Gastrocnemius medialis (tissue), 4 donors: Measurements from ENCODE around the gene GIMAP8. TPM values are rescaled to one million over a fixed set of nuclear protein-coding genes. Genes with fewer than 3 reads are reported as not detected.

Experiments used
- ATAC-seq, 2 donors: fragments of 150-250 bp; one replicate each; pipeline ENCODE4 v1.9.1; 2016
- DNase-seq, 2 donors: peaks; one replicate each; pipeline ENCODE4 v3.0.0-alpha.2; 2019
- H3K27ac ChIP-seq, 4 donors: fragments of 200-600 bp; sonication (generic); 1 replicate in 1 of 4; 2 replicates in 3 of 4; pipeline ENCODE4 v1.5.1; 2016 to 2018; ENCODE audit warnings: mild to moderate bottlenecking in 2 of 4, moderate library complexity in 1 of 4
- H3K27me3 ChIP-seq, 3 donors: fragments of 200-600 bp; sonication (generic) in 2 of 3; 1 replicate in 1 of 3; 2 replicates in 2 of 3; pipeline versions ENCODE4 v1.5.1 to v1.6.0; 2016 to 2019; ENCODE audit warnings: mild to moderate bottlenecking in 1 of 3, moderate library complexity in 1 of 3
- H3K36me3 ChIP-seq, 2 donors: fragments of 200-600 bp; sonication (generic) in 1 of 2; one replicate each; pipeline ENCODE4 v1.5.1; 2017 to 2018
- H3K4me1 ChIP-seq, 2 donors: fragments of 200-600 bp; sonication (generic) in 1 of 2; one replicate each; pipeline ENCODE4 v1.5.1; 2016 to 2017; ENCODE audit warnings: mild to moderate bottlenecking in 2 of 2
- H3K4me3 ChIP-seq, 4 donors: fragments of 200-600 bp; sonication (generic) in 3 of 4; 1 replicate in 1 of 4; 2 replicates in 3 of 4; pipeline ENCODE4 v1.5.1; 2016 to 2019; ENCODE audit warnings: mild to moderate bottlenecking in 2 of 4
- H3K9me3 ChIP-seq, 3 donors: fragments of 200-600 bp; sonication (generic) in 2 of 3; 1 replicate in 1 of 3; 2 replicates in 2 of 3; pipeline ENCODE4 v1.5.1; 2016 to 2019
- POLR2A ChIP-seq, 2 donors: fragments of 450-650 bp; IDR thresholded peaks; one replicate each; pipeline ENCODE4 v1.6.1; 2017; ENCODE audit warnings: antibody characterized with exemption in 2 of 2, mild to moderate bottlenecking in 2 of 2, moderate library complexity in 2 of 2
- in situ Hi-C, 4 donors: fragments of 200-750 bp; cut with MboI; loops; one replicate each; pipeline versions ENCODE4 v1.15.0 to v1.8.0; 2017; ENCODE audit warnings: low sequenced_read_pairs in 4 of 4
- intact Hi-C: fragments of 100-400 bp; cut with DNase I; formaldehyde crosslinking; loops from one replicate; pipeline ENCODE4 v1.15.1; 2023; ENCODE audit warnings: low total_unique reads
- total RNA-seq, 4 donors: library from RNA; depleted of rRNA; stranded (reverse); fragments of >200 nt; gene quantifications; one replicate each; pipeline versions ENCODE4 v1.1.0 to v1.2.3, GENCODE V29; 2016
- TF ChIP-seq, protein P1 (sequence below), 5 experiments: fragments of 450-650 bp in 3 of 5; fragments of 200-600 bp in 2 of 5; sonication (generic) in 2 of 5; IDR thresholded peaks in 4 of 5; conservative IDR thresholded peaks in 1 of 5; 1 replicate in 4 of 5; 2 replicates in 1 of 5; pipeline ENCODE4 v1.5.1; 2016 to 2019; ENCODE audit warnings: antibody characterized with exemption in 5 of 5, mild to moderate bottlenecking in 3 of 5, moderate library complexity in 3 of 5

GIMAP8 gene
- total RNA-seq, 4 donors from 2014 or later = 5.4 to 10.4 (median 7.1) TPM

DNA sequence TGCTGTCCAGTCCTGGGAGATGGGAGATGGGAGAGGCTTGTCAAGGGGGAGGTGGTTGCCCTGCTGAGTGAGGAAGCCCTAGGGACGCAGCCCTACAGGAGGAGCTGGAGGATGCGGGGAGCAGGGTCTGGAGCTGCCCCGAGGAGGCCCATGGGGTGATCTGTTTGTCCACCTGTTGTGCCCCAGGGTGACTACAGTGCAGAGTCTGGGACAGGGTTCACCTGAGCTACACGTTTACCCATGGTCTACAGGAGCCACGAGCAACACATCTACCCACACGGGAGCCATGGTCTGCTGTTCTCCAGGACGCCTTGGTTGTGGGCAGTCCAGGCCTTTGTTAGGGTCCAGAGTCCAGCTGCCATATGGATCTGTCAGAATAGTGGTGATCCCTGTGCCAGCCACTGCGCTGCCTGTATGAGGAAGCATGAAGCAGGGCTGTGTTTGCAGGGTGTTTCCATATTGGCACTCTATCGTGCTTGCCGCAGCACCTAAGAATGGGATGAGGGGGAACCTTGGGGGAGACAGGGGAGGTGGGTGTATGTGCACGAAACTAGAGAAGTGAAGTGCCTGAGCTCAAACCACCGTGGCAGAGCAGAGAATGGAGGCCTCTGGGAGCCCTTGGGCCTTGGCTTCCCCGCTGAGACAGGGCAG is 47.6 kb upstream of the GIMAP8 start:
- H3K4me1 ChIP-seq = peaks cover 5 to 12% of the 10 kb centered on the region in 2 donors
- H3K4me3 ChIP-seq = no peak overlapping the region
- intact Hi-C loops = loop anchor here (10.0 kb wide), 1 partner anchor 622 kb away; the partner anchor contains the start of genes ABCB8 and ATG9B
- H3K27me3 ChIP-seq = no peaks in the 10 kb centered on the region
- TF ChIP-seq POLR2A (IDR thresholded peaks at IDR 0.05) = no peak
- TF ChIP-seq, protein P1, sequence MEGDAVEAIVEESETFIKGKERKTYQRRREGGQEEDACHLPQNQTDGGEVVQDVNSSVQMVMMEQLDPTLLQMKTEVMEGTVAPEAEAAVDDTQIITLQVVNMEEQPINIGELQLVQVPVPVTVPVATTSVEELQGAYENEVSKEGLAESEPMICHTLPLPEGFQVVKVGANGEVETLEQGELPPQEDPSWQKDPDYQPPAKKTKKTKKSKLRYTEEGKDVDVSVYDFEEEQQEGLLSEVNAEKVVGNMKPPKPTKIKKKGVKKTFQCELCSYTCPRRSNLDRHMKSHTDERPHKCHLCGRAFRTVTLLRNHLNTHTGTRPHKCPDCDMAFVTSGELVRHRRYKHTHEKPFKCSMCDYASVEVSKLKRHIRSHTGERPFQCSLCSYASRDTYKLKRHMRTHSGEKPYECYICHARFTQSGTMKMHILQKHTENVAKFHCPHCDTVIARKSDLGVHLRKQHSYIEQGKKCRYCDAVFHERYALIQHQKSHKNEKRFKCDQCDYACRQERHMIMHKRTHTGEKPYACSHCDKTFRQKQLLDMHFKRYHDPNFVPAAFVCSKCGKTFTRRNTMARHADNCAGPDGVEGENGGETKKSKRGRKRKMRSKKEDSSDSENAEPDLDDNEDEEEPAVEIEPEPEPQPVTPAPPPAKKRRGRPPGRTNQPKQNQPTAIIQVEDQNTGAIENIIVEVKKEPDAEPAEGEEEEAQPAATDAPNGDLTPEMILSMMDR (IDR thresholded peaks at IDR 0.05 in 4 of 5, conservative IDR thresholded peaks at IDR 0.05 in 1 of 5) = no peak
- DNase-seq (no peak), ATAC-seq (no peak)
- H3K27ac ChIP-seq = no peak overlapping the region
- in situ Hi-C loops = loop anchor here in 2 of 4 donors (25.0 kb wide), 1 partner anchor 115 kb away; no protein-coding TSS in a partner anchor
- H3K9me3 ChIP-seq = no peaks in the 10 kb centered on the region
- no peaks in the 10 kb centered on the region for H3K36me3 ChIP-seq

DNA sequence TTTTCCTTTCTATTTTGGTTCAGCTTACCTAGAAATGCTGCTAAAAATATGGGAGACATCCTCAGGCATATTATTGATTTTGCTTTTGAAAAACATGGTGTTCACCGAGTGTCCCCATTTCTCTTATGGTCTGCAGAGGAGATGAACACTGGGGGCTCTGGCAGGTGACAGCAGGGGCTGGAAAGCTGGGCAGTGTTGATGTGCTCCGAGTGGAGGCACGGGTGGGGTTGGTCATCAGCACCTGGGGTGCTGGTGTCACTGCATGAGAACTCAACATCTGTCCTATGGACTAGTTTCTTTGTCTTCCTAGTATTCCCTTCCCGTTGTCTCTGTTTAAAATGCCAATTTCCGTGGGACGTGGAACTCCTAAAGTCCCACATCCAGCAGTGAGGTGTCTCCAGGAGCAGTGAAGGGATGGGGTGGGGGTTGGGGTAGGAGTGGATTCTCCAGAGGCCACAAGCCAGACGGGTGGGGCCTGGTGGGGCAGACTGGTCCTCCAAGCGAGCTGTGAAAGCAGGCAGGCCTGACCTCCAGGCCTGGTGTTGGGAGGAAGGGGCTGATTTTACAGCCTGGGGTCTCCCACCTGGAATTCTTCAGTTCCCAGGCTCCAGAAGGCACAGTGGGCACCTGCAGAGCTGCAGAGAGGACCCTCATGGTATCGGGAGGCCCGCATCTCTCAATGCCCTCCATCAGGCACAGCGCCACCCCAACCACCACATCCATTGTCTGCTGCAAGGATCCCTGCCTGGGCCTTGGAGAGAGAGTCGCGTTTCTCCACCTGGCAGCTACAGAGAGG is 46.9 kb upstream of the GIMAP8 start:
- DNase-seq = no peak
- Histone ChIP-seq H3K4me3 (peak overlapping the region in 1 of 4 donors; percentile 83), H3K36me3 (no peaks in the 10 kb centered on the region), H3K9me3 (no peaks in the 10 kb centered on the region), H3K27me3 (no peaks in the 10 kb centered on the region), H3K4me1 (peaks cover 5 to 12% of the 10 kb centered on the region in 2 donors), H3K27ac (peak overlapping the region; percentile 94 to 97 (median 96))
- no peak for ATAC-seq
- intact Hi-C loops = loop anchor here (2.0 to 10.0 kb wide), 2 partner anchors 17 to 621 kb away; partner anchors contain the start of genes ABCB8 and ATG9B
- in situ Hi-C loops = loop anchor here in 2 of 4 donors (25.0 kb wide), 1 partner anchor 116 kb away; no protein-coding TSS in a partner anchor
- TF ChIP-seq, protein P1 (IDR thresholded peaks at IDR 0.05 in 4 of 5, conservative IDR thresholded peaks at IDR 0.05 in 1 of 5) = no peak
- TF ChIP-seq POLR2A (IDR thresholded peaks at IDR 0.05) = no peak

DNA sequence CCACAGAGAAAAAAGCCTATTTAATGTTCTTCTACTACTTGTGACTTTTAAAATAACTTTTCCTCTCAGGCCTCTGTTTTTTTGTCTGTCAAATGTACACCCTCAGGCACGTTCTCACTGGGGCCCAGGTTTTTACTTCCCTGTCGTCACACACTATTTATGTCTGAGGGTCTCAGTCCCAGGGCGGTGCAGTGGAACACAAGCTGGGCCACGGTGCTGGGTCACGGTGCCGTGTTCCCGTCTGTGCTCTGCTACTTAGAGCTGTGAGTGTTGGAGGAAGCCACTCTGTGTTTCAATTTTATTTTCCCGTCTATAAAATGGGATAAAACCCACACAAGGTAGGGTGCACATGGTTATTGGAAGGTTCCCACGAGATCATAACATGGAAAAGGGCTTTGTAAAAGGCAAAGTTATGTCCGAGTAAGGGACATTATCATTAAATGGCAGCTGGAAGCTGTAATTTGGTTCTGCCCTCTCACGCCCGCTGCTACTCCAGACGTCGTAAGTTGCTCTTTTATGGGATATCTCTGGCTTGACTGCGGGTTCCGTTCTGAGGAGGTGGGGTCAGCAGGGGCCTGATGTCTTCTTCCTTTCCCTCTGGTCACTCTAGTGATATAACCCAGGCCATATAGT is 46.1 kb upstream of the GIMAP8 start:
- Histone ChIP-seq H3K4me3 (peak overlapping the region; percentile 69 to 83 (median 74)), H3K36me3 (no peaks in the 10 kb centered on the region), H3K4me1 (peaks cover 5 to 9% of the 10 kb centered on the region in 2 donors), H3K27ac (peak overlapping the region; percentile 94 to 97 (median 96)), H3K27me3 (no peaks in the 10 kb centered on the region), H3K9me3 (no peaks in the 10 kb centered on the region)
- DNase-seq = no peak
- peak in 1 of 2 donors; percentile 26 for ATAC-seq
- in situ Hi-C loops = loop anchor here in 2 of 4 donors (25.0 kb wide), 1 partner anchor 117 kb away; no protein-coding TSS in a partner anchor
- TF ChIP-seq, protein P1 (IDR thresholded peaks at IDR 0.05 in 4 of 5, conservative IDR thresholded peaks at IDR 0.05 in 1 of 5) = no peak
- no peak for TF ChIP-seq POLR2A (IDR thresholded peaks at IDR 0.05)
- intact Hi-C loops = loop anchor here (2.0 to 10.0 kb wide), 2 partner anchors 17 to 621 kb away; partner anchors contain the start of genes ABCB8 and ATG9B

DNA sequence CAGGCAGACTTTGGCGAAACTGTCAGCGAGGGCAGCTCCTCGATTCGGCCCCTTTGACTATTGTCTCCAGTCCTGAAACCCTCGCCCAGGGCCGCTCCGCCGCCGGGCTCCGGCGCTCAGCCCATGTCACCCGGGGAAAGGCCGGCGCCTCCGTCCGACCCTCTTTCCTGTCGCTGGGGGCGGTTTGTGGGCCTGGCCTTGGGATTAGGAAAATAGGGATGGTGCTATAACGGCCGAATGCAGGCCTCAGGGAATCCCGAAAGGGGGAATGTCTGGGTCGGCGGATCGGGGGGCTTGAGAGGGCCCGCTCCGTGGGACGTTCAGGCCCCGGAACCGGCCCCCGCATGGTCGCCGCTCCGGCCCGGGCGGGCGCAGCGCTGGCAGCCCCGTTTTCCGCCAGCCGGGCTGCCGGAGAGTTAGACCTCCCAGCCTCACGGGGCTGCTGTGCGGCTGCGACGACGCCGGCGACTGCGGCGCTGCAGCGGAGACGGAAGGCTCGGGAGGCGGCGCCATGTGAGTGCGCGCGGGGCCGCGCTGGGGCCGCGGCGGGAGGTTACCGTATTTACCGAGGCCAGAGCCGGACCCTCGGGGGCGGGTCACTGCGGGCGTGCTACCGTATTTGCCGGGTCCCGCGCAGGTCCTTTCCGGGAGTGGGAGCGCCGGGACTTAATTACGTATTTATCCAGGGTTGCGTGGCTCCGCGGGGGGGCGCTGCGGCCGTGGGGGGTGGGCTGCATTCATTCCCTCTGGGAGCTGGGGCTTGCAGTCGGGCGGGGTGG is 45.4 kb upstream of the GIMAP8 start:
- intact Hi-C loops (loop anchor here (1.0 to 10.0 kb wide), 3 partner anchors 16 to 620 kb away; partner anchors contain the start of genes ABCB8, ATG9B and ZNF775), in situ Hi-C loops (loop anchor here in 2 of 4 donors (25.0 kb wide), 1 partner anchor 118 kb away; no protein-coding TSS in a partner anchor)
- peak overlapping the region; percentile 94 to 97 (median 96) for H3K27ac ChIP-seq
- H3K9me3 ChIP-seq = no peaks in the 10 kb centered on the region
- peak; percentile 85 for ATAC-seq
- peaks cover 5 to 9% of the 10 kb centered on the region in 2 donors for H3K4me1 ChIP-seq
- peak overlapping the region; percentile 69 to 83 (median 74) for H3K4me3 ChIP-seq
- TF ChIP-seq, protein P1 (IDR thresholded peaks at IDR 0.05 in 4 of 5, conservative IDR thresholded peaks at IDR 0.05 in 1 of 5) = peak in 1 of 5 experiments; percentile 42
- peak; percentile 62 to 73 for TF ChIP-seq POLR2A (IDR thresholded peaks at IDR 0.05)
- H3K27me3 ChIP-seq = no peaks in the 10 kb centered on the region
- H3K36me3 ChIP-seq = no peaks in the 10 kb centered on the region
- DNase-seq = peak; percentile 73 to 83
